Epithelial cell of prostate (primary cell): ENCODE measurements around the gene RBMY1F.
"Not testable (repeated sequence)": the region's sequence is repeated elsewhere in the genome, so short reads cannot be mapped to it uniquely, and the experiment has no call there.

Experiments
- DNase-seq: peaks from one replicate; pipeline ENCODE4 v3.0.0-alpha.2; 2011; ENCODE audit warnings: low read depth, low spot score
- H3K27ac ChIP-seq: fragments of 450-650 bp; 2 replicates; pipeline ENCODE4 v1.5.1; 2017; ENCODE audit warnings: mild to moderate bottlenecking

RBMY1F gene

DNA sequence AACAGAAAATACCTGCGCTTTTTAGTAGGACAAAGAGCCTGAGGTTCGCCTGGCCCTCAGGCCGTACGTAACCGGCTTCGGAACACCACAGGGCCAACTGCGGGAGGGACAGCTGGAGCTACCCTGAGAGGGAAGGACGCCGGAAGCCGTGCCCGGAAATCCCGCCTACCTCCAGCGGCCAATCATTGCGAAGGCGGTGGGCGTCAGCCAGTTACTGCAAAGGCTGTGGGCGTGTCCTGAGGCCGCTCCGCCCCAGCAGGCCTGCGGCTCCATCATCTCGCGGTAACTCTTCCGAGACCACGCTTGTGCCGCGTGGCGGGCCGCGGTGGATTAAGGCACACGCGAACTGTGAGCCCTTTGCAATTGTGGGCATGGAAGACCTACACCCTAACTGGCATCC lies at the start of gene RBMY1F:
Gene RBMY1F, minus strand, starts transcription at position 101 of the 400 bp plus-strand sequence. CDS start 1,954 bp downstream, outside the sequence.
- DNase-seq, H3K27ac ChIP-seq: not testable (repeated sequence)

DNA sequence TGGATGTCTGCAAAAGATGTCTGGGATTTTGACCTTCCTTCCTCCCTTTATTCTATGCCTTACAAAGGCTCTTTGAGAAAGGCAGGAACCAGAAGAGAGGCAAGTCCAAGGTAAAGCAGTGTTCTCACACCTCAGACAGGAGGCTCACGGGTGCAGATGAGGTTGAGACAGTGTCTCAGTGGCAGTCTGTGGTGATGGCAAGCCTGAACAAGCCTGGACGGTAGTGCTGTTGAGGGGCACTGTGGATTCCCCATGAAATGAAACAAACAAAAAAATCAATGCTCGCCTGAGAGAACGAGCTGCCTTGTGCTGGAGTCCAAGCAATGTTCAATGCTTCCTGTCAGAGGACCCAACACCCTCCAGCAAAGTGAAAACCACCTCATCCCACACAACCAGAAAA lies 31.6 kb downstream of the RBMY1F start:
- not testable (repeated sequence) for DNase-seq

DNA sequence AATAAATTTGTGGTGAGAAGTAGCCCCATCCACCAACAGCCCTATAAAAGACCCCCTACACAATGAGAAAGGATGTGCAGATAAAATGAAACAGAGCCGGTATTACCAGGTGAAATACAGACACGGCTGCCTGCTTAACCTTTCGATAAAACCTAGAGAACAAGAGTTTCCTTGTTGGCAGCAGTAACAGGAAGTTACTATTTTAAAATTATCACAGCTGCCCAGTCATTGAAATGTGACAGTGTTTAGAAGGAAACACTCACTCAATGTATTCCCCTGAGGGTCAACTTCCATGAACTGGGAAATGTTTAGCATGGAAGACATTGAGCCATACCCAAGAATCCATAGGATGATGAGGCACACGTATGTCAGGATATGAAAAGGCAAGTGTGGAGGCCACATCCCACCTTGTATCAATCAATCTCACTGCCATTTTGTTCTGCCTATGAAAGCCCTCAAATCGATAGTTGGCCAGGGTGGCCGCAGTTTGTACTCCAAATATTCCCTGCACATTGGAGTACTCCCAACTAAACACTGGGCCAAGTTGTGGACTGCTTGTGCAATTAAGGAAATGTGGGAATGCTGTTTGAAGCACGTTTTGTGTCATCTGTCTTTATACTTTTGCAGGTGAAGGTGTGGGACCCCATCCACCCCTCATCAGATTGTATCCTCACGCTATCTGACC lies 41.6 kb downstream of the RBMY1F start:
- H3K27ac ChIP-seq, DNase-seq: not testable (repeated sequence)

More for the DNA sequence above, 31.6 kb downstream of the RBMY1F start:
- not testable (repeated sequence) for H3K27ac ChIP-seq

DNA sequence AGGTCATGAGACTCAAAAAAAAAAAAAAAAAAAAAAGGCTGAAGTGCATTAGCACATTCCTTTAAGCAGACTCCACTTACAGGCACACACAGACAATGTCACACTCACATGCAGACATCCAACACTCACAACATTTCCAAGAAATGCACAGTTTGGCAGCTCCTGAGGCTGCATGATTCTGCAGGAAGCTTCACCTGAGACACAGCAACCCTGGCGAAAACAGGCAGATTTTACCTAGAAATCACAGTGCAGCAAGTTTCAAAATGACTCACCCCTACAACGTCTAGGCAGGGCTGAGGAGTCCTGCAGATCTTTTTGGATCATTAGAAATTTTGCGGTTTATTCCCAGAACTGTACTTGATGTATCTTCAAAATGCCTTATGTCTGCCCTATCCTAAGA lies 48.0 kb downstream of the RBMY1F start:
- DNase-seq, H3K27ac ChIP-seq: not testable (repeated sequence)

DNA sequence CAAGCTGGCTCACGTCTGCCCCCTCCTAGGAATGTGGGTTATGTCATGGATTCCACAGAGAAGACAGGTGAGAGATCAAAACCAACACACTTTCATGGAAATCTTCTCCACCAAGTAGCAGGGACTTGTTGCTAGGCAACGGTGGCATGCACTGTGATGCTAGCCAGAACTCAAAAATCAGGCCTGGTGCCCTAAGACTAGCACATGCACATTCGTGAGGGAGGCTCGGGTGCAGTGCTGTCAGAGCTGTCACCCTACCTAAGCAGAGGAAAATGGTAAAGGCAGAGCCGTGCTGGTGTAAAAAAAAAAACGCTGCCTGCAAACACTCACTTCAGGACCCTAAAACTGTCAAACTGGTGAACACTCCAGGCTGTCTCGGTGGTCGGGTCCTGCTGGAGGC lies 52.2 kb downstream of the RBMY1F start:
- not testable (repeated sequence) for DNase-seq, H3K27ac ChIP-seq
